ENCODE results near the gene DRGX.

DRGX gene

GRCh38 chr10:49353026-49353894 lies 42.6 kb downstream of the DRGX start:
- Histone ChIP-seq H3K27me3 (ENCODE audit: control insufficient read depth in 1 of 2, insufficient read depth in 2 of 2, low read length in 2 of 2) (peaks cover 0 to 2% of the 10 kb centered on the region in 2 donors), H3K27ac (ENCODE audit: low read length) (no peak overlapping the region), H3K9ac (ENCODE audit: low read length in 2 of 2) (no peak overlapping the region)

GRCh38 chr10:49352323-49352722 lies 43.6 kb downstream of the DRGX start:
- Histone ChIP-seq H3K9ac (ENCODE audit: low read length in 2 of 2) (no peak overlapping the region), H3K9me3 (ENCODE audit: control insufficient read depth in 2 of 2, low read length in 2 of 2) (peaks cover 11 to 19% of the 10 kb centered on the region in 2 donors), H3K27ac (ENCODE audit: low read length) (no peak overlapping the region), H3K4me1 (ENCODE audit: control insufficient read depth, insufficient read depth, low read length) (no peaks in the 10 kb centered on the region), H3K36me3 (ENCODE audit: control insufficient read depth in 2 of 2, insufficient read depth in 2 of 2, low read length in 2 of 2) (no peaks in the 10 kb centered on the region), H3K4me3 (ENCODE audit: low read length in 2 of 2) (no peak overlapping the region), H3K27me3 (ENCODE audit: control insufficient read depth in 1 of 2, insufficient read depth in 2 of 2, low read length in 2 of 2) (peaks cover 0 to 2% of the 10 kb centered on the region in 2 donors)

More at GRCh38 chr10:49353026-49353894, 42.6 kb downstream of the DRGX start:
- Histone ChIP-seq H3K9me3 (ENCODE audit: control insufficient read depth in 2 of 2, low read length in 2 of 2) (peaks cover 13 to 23% of the 10 kb centered on the region in 2 donors), H3K36me3 (ENCODE audit: control insufficient read depth in 2 of 2, insufficient read depth in 2 of 2, low read length in 2 of 2) (no peaks in the 10 kb centered on the region), H3K4me1 (ENCODE audit: control insufficient read depth, insufficient read depth, low read length) (no peaks in the 10 kb centered on the region), H3K4me3 (ENCODE audit: low read length in 2 of 2) (no peak overlapping the region)

GRCh38 chr10:49351669-49352068 lies 44.2 kb downstream of the DRGX start:
- no peaks in the 10 kb centered on the region for H3K4me1 ChIP-seq (ENCODE audit: control insufficient read depth, insufficient read depth, low read length)
- no peak overlapping the region for H3K27ac ChIP-seq (ENCODE audit: low read length)
- no peak overlapping the region for H3K9ac ChIP-seq (ENCODE audit: low read length in 2 of 2)
- no peak overlapping the region for H3K4me3 ChIP-seq (ENCODE audit: low read length in 2 of 2)
- H3K27me3 ChIP-seq (ENCODE audit: control insufficient read depth in 1 of 2, insufficient read depth in 2 of 2, low read length in 2 of 2): peaks cover 0 to 2% of the 10 kb centered on the region in 2 donors
- peaks cover 10 to 18% of the 10 kb centered on the region in 2 donors for H3K9me3 ChIP-seq (ENCODE audit: control insufficient read depth in 2 of 2, low read length in 2 of 2)
- no peaks in the 10 kb centered on the region for H3K36me3 ChIP-seq (ENCODE audit: control insufficient read depth in 2 of 2, insufficient read depth in 2 of 2, low read length in 2 of 2)

- H3K4me1 ChIP-seq (ENCODE audit: control insufficient read depth, insufficient read depth, low read length): no peaks in the 10 kb centered on the region
- no peak overlapping the region for H3K27ac ChIP-seq (ENCODE audit: low read length)
- H3K4me3 ChIP-seq (ENCODE audit: low read length in 2 of 2): no peak overlapping the region
- H3K9me3 ChIP-seq (ENCODE audit: control insufficient read depth in 2 of 2, low read length in 2 of 2): peaks cover 10 to 18% of the 10 kb centered on the region in 2 donors
- H3K9ac ChIP-seq (ENCODE audit: low read length in 2 of 2): no peak overlapping the region
- no peaks in the 10 kb centered on the region for H3K36me3 ChIP-seq (ENCODE audit: control insufficient read depth in 2 of 2, insufficient read depth in 2 of 2, low read length in 2 of 2)
- peaks cover 0 to 2% of the 10 kb centered on the region in 2 donors for H3K27me3 ChIP-seq (ENCODE audit: control insufficient read depth in 1 of 2, insufficient read depth in 2 of 2, low read length in 2 of 2)
Measured at GRCh38 chr10:49350846-49351532, 44.9 kb downstream of the DRGX start.

- H3K36me3 ChIP-seq (ENCODE audit: control insufficient read depth in 2 of 2, insufficient read depth in 2 of 2, low read length in 2 of 2): no peaks in the 10 kb centered on the region
- peaks cover 10 to 18% of the 10 kb centered on the region in 2 donors for H3K9me3 ChIP-seq (ENCODE audit: control insufficient read depth in 2 of 2, low read length in 2 of 2)
- H3K27ac ChIP-seq (ENCODE audit: low read length): no peak overlapping the region
- peaks cover 0 to 2% of the 10 kb centered on the region in 2 donors for H3K27me3 ChIP-seq (ENCODE audit: control insufficient read depth in 1 of 2, insufficient read depth in 2 of 2, low read length in 2 of 2)
- no peak overlapping the region for H3K9ac ChIP-seq (ENCODE audit: low read length in 2 of 2)
- H3K4me1 ChIP-seq (ENCODE audit: control insufficient read depth, insufficient read depth, low read length): no peaks in the 10 kb centered on the region
- no peak overlapping the region for H3K4me3 ChIP-seq (ENCODE audit: low read length in 2 of 2)
Measured at GRCh38 chr10:49350138-49350537, 45.8 kb downstream of the DRGX start.

- Histone ChIP-seq H3K27ac (ENCODE audit: low read length) (no peak overlapping the region), H3K27me3 (ENCODE audit: control insufficient read depth in 1 of 2, insufficient read depth in 2 of 2, low read length in 2 of 2) (peaks cover 0 to 2% of the 10 kb centered on the region in 2 donors), H3K36me3 (ENCODE audit: control insufficient read depth in 2 of 2, insufficient read depth in 2 of 2, low read length in 2 of 2) (no peaks in the 10 kb centered on the region), H3K4me1 (ENCODE audit: control insufficient read depth, insufficient read depth, low read length) (no peaks in the 10 kb centered on the region), H3K4me3 (ENCODE audit: low read length in 2 of 2) (no peak overlapping the region), H3K9me3 (ENCODE audit: control insufficient read depth in 2 of 2, low read length in 2 of 2) (peaks cover 10 to 18% of the 10 kb centered on the region in 2 donors), H3K9ac (ENCODE audit: low read length in 2 of 2) (no peak overlapping the region)
Measured at GRCh38 chr10:49349390-49349789, 46.5 kb downstream of the DRGX start.

- Histone ChIP-seq H3K27ac (ENCODE audit: low read length) (no peak overlapping the region), H3K4me3 (ENCODE audit: low read length in 2 of 2) (no peak overlapping the region), H3K36me3 (ENCODE audit: control insufficient read depth in 2 of 2, insufficient read depth in 2 of 2, low read length in 2 of 2) (no peaks in the 10 kb centered on the region), H3K4me1 (ENCODE audit: control insufficient read depth, insufficient read depth, low read length) (no peaks in the 10 kb centered on the region), H3K9me3 (ENCODE audit: control insufficient read depth in 2 of 2, low read length in 2 of 2) (peaks cover 10 to 18% of the 10 kb centered on the region in 2 donors), H3K9ac (ENCODE audit: low read length in 2 of 2) (no peak overlapping the region), H3K27me3 (ENCODE audit: control insufficient read depth in 1 of 2, insufficient read depth in 2 of 2, low read length in 2 of 2) (peaks cover 0 to 2% of the 10 kb centered on the region in 2 donors)
Measured at GRCh38 chr10:49348593-49348992, 47.3 kb downstream of the DRGX start.

GRCh38 chr10:49347827-49348226 lies 48.1 kb downstream of the DRGX start:
- Histone ChIP-seq H3K36me3 (ENCODE audit: control insufficient read depth in 2 of 2, insufficient read depth in 2 of 2, low read length in 2 of 2) (no peaks in the 10 kb centered on the region), H3K27ac (ENCODE audit: low read length) (no peak overlapping the region), H3K27me3 (ENCODE audit: control insufficient read depth in 1 of 2, insufficient read depth in 2 of 2, low read length in 2 of 2) (peaks cover 0 to 2% of the 10 kb centered on the region in 2 donors), H3K9ac (ENCODE audit: low read length in 2 of 2) (no peak overlapping the region), H3K9me3 (ENCODE audit: control insufficient read depth in 2 of 2, low read length in 2 of 2) (peaks cover 10 to 18% of the 10 kb centered on the region in 2 donors), H3K4me1 (ENCODE audit: control insufficient read depth, insufficient read depth, low read length) (no peaks in the 10 kb centered on the region), H3K4me3 (ENCODE audit: low read length in 2 of 2) (no peak overlapping the region)

GRCh38 chr10:49347342-49347741 lies 48.5 kb downstream of the DRGX start:
- Histone ChIP-seq H3K27ac (ENCODE audit: low read length) (no peak overlapping the region), H3K27me3 (ENCODE audit: control insufficient read depth in 1 of 2, insufficient read depth in 2 of 2, low read length in 2 of 2) (peaks cover 0 to 2% of the 10 kb centered on the region in 2 donors), H3K36me3 (ENCODE audit: control insufficient read depth in 2 of 2, insufficient read depth in 2 of 2, low read length in 2 of 2) (no peaks in the 10 kb centered on the region), H3K4me3 (ENCODE audit: low read length in 2 of 2) (no peak overlapping the region), H3K9ac (ENCODE audit: low read length in 2 of 2) (no peak overlapping the region), H3K9me3 (ENCODE audit: control insufficient read depth in 2 of 2, low read length in 2 of 2) (peaks cover 10 to 18% of the 10 kb centered on the region in 2 donors), H3K4me1 (ENCODE audit: control insufficient read depth, insufficient read depth, low read length) (no peaks in the 10 kb centered on the region)

- H3K9me3 ChIP-seq (ENCODE audit: control insufficient read depth in 2 of 2, low read length in 2 of 2): peaks cover 4 to 7% of the 10 kb centered on the region in 2 donors
- H3K4me3 ChIP-seq (ENCODE audit: low read length in 2 of 2): no peak overlapping the region
- no peaks in the 10 kb centered on the region for H3K4me1 ChIP-seq (ENCODE audit: control insufficient read depth, insufficient read depth, low read length)
- H3K9ac ChIP-seq (ENCODE audit: low read length in 2 of 2): no peak overlapping the region
- no peak overlapping the region for H3K27ac ChIP-seq (ENCODE audit: low read length)
- no peaks in the 10 kb centered on the region for H3K27me3 ChIP-seq (ENCODE audit: control insufficient read depth in 1 of 2, insufficient read depth in 2 of 2, low read length in 2 of 2)
- H3K36me3 ChIP-seq (ENCODE audit: control insufficient read depth in 2 of 2, insufficient read depth in 2 of 2, low read length in 2 of 2): no peaks in the 10 kb centered on the region
Measured at GRCh38 chr10:49344840-49345239, 51.0 kb downstream of the DRGX start.
